GM19193 (cell line): ENCODE results near the gene GSK3B.

Source experiments
- POLR2A ChIP-seq: IDR thresholded peaks from 4 replicates; pipeline ENCODE4 v1.6.1; 2011; ENCODE audit not compliant: insufficient read depth, insufficient read length; ENCODE audit errors: extremely low read depth

The GSK3B gene

DNA sequence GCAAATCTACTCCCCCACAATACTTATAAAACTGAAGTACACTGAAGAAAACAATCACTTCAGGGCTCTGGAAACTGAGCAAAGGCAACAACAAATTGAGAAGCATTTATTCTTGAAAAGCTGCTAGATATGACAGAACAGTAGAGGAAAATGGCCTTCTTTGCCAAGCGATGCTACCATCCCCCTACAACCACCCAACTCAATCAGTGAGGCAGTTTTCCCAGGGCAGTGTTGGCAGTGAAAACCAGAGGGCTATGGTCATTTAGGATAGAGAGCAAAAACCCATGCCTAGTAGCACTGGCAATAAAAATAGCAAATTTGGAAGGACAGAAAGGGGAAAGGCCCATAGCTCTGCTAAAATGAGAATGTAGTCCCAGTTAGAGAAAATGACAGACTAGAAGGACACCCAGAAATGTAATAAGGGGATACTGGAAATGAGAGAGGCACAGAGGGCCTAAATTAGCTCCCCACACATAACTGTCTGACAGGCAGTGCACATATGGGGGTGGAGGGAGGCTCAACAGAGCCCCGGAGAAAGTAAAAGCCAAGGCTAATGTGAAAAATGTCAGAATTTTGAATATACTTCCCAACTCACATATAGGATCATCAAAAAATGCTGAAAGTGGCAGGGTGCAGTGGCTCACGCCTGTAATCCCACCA, 143.5 kb downstream of the GSK3B start:
- TF ChIP-seq POLR2A: no peak

DNA sequence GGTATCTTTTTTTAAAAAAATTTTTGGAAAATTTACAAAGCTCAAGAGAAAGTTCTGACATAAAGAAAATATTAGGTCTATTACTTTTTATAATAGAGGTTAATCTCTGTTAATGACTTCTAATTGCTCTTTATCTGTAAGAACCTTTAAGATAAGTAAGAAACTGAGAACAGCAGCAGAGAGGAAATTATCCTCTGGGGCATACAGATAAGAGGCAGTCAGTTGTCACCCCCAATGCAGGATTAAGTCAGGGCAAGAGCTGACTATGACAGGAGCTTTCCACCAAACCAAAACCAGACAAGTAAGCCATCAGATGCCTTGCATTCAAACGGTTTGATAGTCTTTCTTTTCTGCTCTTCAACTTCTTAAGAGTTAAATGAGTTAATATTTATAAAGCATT, 149.0 kb downstream of the GSK3B start:
- no peak for TF ChIP-seq POLR2A

DNA sequence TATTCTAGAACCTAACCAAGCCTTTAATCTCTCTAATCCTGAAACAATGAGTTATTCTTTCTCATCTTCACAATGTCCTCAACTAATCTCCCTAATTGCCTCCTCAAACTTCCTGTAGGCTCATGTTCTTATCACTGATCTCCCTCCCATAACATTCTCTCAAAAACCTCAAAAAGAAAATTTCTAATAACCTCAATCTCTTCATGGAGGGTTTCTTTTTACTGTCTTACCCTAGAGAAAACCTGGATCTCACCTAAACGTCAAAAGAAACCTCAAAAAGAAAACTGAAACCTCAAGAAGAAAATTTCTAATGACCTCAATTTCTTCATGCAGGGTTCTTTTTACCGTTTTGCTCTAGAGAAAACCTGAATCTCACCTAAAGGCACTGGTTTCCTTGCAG, 150.2 kb downstream of the GSK3B start:
- TF ChIP-seq POLR2A: no peak

DNA sequence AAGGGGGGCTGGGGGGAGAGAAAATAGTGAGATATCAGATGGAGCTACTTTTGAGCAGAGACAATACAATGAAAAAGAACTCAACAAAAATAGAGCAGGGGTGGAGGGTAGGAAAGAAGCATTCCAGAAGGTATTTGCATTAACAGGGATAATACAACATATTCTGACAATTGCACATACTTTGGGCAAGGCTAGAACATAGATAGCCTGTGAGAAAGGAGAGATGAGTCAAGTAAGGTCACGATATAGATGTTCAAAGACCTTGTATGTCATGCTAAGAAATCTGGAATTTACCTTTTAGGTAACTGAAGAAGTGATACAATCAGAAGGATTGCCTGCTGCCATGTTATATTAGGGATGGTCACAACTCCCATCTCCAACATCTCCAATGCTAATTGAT, 155.2 kb downstream of the GSK3B start:
- no peak for TF ChIP-seq POLR2A

DNA sequence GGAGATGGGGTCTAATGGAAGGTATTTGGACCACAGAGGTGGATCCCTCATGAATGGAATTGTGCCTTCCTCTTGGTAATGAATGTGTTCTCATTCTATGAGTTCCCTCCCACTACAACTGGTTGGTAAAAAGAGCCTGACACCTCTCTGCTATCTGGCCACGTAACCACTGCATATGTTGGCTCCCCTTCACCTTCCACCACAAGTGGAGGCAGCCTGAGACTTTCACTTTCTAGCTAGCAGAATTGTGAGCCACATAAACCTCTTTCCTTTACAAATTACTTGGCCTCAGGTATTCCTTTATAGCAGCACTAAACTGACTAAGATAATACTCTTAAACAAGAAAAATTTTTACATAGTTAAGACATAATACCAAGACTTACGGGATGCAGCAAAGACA, 157.0 kb downstream of the GSK3B start:
- TF ChIP-seq POLR2A: no peak

DNA sequence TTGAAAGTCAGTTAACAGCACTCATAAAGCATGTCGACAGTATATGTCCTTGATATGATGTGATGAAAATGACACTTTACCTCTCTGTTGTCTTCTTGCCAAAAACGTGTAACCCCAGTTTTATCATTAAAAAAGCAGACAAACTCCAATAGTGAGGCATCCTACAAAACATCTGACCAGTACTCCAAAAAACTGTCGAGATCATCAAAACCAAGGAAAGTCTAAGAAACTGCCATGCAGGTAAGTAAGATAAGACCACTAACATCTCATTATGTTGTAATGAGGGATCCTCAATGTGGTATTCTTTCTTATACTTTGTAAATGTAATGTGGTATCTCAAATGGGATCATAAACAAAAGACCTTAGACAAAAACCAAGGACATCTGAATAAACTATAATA, 160.0 kb downstream of the GSK3B start:
- TF ChIP-seq POLR2A: no peak

DNA sequence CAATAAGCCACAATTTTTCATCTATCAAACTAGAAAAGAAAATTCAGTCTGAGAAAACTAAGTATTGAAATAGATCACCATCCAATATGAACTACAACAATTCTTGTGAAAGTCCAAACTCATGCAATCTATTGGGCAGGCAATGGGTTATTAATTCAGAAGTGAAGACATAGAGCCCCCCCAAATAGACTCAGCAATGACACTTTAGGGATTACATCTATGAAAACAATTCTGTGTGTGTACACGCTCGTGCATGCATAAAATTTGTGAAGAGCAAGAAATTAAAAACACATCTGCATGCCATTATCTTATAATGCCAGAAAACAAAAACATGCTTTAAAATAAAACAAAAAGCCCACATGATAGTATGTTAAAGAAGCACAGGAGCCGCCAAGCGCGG, 161.0 kb downstream of the GSK3B start:
- no peak for TF ChIP-seq POLR2A

DNA sequence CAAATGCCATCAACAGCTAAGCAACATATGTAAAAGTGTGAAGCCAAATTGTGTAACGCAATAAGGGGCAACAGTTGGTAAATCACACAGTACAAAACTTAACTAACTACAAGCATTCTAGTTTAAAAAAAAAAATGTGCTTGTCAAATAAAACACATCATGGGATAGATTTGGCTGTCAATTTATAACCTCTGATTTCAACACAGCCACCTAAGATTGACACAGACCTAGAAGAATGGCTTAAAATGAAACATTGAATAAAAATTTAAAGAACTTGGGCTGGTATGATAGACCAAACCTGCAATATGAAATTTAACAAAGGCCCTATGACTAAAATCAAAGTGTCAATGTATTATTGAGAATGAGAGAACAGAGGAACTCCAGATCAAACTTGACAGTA, 164.0 kb downstream of the GSK3B start:
- no peak for TF ChIP-seq POLR2A

DNA sequence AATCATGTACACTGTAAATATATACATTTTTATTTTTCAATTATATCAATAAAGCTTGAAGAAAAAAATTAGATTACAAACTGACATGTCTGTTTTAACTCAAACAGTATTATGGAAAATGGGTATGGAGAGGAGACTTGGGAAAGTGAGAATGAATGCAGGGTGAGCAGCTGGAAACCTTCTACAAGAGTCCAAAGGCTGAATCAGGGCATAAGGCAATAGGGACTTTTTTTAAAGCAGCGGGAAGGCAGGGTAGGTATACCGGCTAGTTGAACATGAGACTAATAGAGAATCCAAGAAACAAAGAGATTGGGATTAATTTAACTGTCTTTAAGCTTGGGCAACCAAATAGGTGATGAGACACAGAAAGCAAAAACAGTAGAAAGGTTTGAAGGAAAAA, 167.1 kb downstream of the GSK3B start:
- no peak for TF ChIP-seq POLR2A

DNA sequence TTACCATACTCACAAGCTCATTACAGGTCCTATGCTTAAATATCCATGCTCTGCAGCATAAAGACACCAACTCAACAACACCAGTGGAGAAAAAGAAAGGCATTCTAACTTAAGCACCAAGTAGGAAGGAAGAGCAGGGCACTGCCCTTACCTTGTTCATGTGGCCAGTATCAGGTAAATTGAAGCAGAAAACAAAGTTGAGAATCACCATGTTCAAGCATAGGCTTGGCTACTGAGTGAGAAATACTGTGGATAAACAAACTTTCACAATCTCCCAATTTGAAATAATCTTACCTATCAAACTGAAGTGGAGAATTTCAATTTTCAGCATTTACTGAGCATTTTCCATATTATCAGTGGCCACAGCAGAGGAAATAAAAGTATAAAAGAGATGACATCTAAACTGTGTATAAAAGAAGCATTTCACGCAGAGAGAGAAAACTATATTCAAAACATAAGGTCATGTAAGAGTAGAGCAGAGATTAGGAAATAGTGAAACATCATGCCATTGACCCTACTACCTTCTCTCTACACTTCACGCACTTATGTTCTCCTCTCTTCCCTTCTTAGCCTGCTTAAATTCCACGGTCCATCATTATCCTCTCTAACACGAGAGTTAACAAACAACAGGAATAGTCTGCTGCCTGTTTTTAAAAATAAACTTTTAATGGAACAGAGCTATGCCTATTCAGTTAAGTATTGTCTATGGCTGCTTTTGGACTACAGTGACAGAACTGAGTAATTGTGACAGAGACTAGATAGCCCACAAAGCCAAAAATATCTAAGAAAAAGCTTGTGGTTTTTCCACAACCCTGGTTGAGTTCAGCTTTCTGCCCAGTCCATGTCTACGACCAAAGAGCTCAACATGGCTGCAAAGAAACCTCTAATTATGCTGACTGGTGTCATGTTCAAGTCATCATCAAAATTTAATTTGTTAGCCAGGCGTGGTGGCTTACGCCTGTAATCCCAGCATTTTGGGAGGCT, 169.8 kb downstream of the GSK3B start:
- no peak for TF ChIP-seq POLR2A

DNA sequence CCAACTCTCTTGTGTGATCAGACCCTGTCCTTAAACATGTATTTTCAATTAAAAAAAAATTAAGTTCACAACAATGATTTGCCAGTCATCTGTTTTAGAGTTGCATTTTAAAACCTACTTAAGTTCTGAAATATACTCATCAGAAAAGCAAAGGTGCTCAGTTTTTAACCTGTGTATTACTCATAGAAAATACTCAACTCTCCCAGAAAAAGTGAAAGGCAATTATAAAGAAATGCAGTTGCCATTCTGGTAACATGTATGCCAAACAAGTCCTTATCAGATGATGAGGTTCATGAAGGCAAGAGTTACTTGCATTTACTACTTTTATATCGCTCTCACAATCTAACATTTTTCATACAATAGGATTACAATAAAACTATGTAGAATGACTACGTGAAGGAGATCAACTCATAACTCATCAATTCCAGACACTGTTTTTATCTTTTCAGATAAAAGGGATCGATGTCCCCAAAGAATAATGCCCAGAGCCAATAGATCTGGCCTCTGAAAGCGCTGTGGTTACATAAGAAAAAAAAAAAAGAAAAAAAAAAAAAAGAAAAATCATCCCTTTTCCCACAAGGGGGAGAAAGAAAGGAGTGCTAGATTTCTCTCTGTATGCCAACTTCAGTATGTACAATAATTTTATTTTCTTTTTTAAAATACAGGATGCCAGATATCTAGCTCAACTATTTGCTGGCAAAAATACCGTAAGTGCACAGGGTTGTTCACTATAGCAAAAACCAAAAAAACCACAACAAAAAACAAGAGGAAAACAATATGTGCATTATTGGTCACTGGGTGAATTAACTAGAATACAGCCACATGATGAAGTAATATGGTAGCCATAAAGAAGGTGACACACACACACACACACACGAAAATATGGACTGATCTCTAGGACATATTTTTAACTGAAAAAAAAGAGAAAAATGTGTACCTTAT, 175.0 kb downstream of the GSK3B start:
- no peak for TF ChIP-seq POLR2A

DNA sequence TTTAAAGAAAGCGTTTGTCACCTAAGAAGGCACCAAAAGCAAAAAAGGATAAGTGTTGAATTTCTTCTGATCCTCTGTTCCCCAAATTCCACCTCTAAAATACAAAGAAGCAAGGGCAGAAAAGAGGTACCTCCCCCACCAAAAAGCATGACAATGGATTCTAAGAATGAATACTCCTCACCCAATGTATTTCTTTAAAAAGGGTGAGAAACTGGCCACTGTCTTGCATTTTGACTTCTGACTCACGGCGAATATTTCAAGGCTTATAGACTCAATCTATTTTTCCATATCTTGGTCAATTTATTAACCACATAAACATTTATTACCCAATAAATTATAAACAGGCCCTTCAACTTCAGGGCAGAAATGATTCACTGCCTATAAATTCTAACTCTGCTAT, 181.2 kb downstream of the GSK3B start:
- TF ChIP-seq POLR2A: no peak

DNA sequence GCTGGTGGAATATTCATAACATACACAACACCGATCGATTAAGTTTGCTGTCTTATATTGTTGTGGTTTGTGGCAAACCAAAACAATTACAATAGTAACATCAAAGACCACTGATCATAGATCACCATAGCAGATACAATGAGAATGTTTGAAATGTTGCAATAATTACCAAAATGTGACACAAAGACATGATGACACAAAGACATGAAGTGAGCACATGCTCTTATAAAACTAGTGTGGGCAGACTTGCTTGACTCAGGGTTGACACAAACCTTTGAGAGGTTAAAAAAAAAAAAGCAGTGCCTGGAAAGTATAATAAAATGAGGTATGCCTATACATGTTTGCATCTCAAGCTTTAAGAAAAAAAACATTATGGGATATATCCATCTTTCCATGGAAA, 182.0 kb downstream of the GSK3B start:
- no peak for TF ChIP-seq POLR2A

DNA sequence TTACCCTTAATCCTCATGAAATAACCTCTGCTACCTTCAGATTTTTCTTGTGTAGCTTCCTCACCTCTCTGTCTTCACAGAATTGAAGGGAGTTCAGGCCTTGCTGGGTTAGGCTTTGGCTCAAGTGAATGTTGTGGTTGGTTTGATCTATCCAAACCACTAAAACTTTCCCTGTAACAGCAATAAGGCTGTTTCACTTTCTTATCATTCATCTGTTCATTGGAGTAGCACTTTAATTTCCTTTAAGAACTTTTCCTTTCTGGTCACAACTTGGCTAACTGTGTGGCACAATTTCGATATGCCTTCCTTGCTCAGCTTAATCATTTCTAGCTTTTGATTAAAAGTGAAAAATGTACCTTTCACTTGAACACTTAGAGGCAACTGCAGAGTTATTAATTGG, 182.5 kb downstream of the GSK3B start:
- no peak for TF ChIP-seq POLR2A

DNA sequence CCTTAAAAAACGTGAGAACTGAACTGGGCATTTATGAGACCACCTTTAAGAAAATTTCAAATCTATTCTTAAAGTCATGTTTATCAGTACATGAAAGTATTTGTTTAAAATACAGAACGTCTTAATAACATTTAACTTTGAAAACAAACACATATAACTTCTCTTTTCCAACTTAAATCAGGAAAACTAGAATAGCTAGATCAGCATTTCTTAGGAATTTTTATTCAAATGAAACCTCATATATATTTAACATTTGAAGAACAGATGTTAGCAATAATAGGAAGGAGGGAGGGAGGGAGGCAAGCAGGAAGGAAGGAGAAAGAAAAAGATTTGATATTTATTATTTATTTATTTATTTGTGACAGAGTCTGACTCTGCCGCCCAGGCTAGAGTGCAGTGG, 192.2 kb downstream of the GSK3B start:
- no peak for TF ChIP-seq POLR2A
